ENCODE results near the gene ZNF407. TPM values are rescaled to one million over a fixed set of nuclear protein-coding genes. Genes with fewer than 3 reads are reported as not detected.

ZNF407 gene
- total RNA-seq, 1 donor = 16.6 TPM

GRCh38 chr18:75063615-75064512 is 466.2 kb downstream of the ZNF407 start:
- Histone ChIP-seq H2AFZ (ENCODE audit: low read length) (no peak overlapping the region), H3K27ac (ENCODE audit: low read depth, low read length) (no peak overlapping the region), H3K4me3 (ENCODE audit: insufficient read depth, low read length) (no peak overlapping the region), H3K9me3 (ENCODE audit: low read depth, low read length) (no peaks in the 10 kb centered on the region), H3K36me3 (ENCODE audit: insufficient read depth, low read length) (no peaks in the 10 kb centered on the region), H4K20me1 (ENCODE audit: insufficient read depth, low read length) (no peaks in the 10 kb centered on the region), H3K27me3 (ENCODE audit: insufficient read depth, low read length) (no peaks in the 10 kb centered on the region), H3K79me2 (ENCODE audit: insufficient read depth, low read length) (no peaks in the 10 kb centered on the region), H3K4me1 (ENCODE audit: insufficient read depth, low read length) (no peaks in the 10 kb centered on the region), H3K4me2 (ENCODE audit: insufficient read depth, low read length) (no peak overlapping the region)
- TF ChIP-seq CTCF (IDR thresholded peaks at IDR 0.05; ENCODE audit: extremely low read depth, low read depth, low read length) = no peak
- no peak for DNase-seq (ENCODE audit: insufficient read length, low spot score, missing footprints)

GRCh38 chr18:75064513-75064905 is 466.8 kb downstream of the ZNF407 start:
- no peaks in the 10 kb centered on the region for H3K9me3 ChIP-seq (ENCODE audit: low read depth, low read length)
- H3K27ac ChIP-seq (ENCODE audit: low read depth, low read length) = no peak overlapping the region
- TF ChIP-seq CTCF (IDR thresholded peaks at IDR 0.05; ENCODE audit: extremely low read depth, low read depth, low read length) = no peak
- no peaks in the 10 kb centered on the region for H3K4me1 ChIP-seq (ENCODE audit: insufficient read depth, low read length)
- no peaks in the 10 kb centered on the region for H3K79me2 ChIP-seq (ENCODE audit: insufficient read depth, low read length)
- H3K4me2 ChIP-seq (ENCODE audit: insufficient read depth, low read length) = no peak overlapping the region
- H4K20me1 ChIP-seq (ENCODE audit: insufficient read depth, low read length) = no peaks in the 10 kb centered on the region
- H2AFZ ChIP-seq (ENCODE audit: low read length) = no peak overlapping the region
- H3K27me3 ChIP-seq (ENCODE audit: insufficient read depth, low read length) = no peaks in the 10 kb centered on the region
- no peak overlapping the region for H3K4me3 ChIP-seq (ENCODE audit: insufficient read depth, low read length)
- DNase-seq (ENCODE audit: insufficient read length, low spot score, missing footprints) = no peak
- H3K36me3 ChIP-seq (ENCODE audit: insufficient read depth, low read length) = no peaks in the 10 kb centered on the region

- Histone ChIP-seq H3K4me3 (ENCODE audit: insufficient read depth, low read length) (no peak overlapping the region), H3K27ac (ENCODE audit: low read depth, low read length) (no peak overlapping the region), H3K9me3 (ENCODE audit: low read depth, low read length) (no peaks in the 10 kb centered on the region), H3K36me3 (ENCODE audit: insufficient read depth, low read length) (no peaks in the 10 kb centered on the region), H3K4me2 (ENCODE audit: insufficient read depth, low read length) (no peak overlapping the region), H3K27me3 (ENCODE audit: insufficient read depth, low read length) (no peaks in the 10 kb centered on the region), H4K20me1 (ENCODE audit: insufficient read depth, low read length) (no peaks in the 10 kb centered on the region), H3K79me2 (ENCODE audit: insufficient read depth, low read length) (no peaks in the 10 kb centered on the region), H2AFZ (ENCODE audit: low read length) (no peak overlapping the region), H3K4me1 (ENCODE audit: insufficient read depth, low read length) (peaks cover 2% of the 10 kb centered on the region)
- DNase-seq (ENCODE audit: insufficient read length, low spot score, missing footprints) = no peak
- no peak for TF ChIP-seq CTCF (IDR thresholded peaks at IDR 0.05; ENCODE audit: extremely low read depth, low read depth, low read length)
Measured at GRCh38 chr18:75065251-75066000, 467.8 kb downstream of the ZNF407 start.

All from osteoblast (primary cell).